Subcutaneous adipose tissue (tissue), 4 donors: Measurements from ENCODE around the gene NAT14. TPM values are rescaled to one million over a fixed set of nuclear protein-coding genes. Genes with fewer than 3 reads are reported as not detected.

Source experiments
- total RNA-seq, 4 donors: library from RNA; depleted of rRNA; stranded (reverse); fragments of >200 nt; gene quantifications; one replicate each; pipeline ENCODE4 v1.1.0, GENCODE V29; 2016
- TF ChIP-seq, protein P1 (sequence below): fragments of 450-650 bp; IDR thresholded peaks from one replicate; pipeline ENCODE4 v1.5.1; 2016; ENCODE audit warnings: low read depth, mild to moderate bottlenecking, control low read depth, antibody characterized with exemption, moderate library complexity

Gene NAT14
- total RNA-seq, 4 donors from 2014 or later, result 1.0 to 2.3 (median 1.6) TPM

DNA sequence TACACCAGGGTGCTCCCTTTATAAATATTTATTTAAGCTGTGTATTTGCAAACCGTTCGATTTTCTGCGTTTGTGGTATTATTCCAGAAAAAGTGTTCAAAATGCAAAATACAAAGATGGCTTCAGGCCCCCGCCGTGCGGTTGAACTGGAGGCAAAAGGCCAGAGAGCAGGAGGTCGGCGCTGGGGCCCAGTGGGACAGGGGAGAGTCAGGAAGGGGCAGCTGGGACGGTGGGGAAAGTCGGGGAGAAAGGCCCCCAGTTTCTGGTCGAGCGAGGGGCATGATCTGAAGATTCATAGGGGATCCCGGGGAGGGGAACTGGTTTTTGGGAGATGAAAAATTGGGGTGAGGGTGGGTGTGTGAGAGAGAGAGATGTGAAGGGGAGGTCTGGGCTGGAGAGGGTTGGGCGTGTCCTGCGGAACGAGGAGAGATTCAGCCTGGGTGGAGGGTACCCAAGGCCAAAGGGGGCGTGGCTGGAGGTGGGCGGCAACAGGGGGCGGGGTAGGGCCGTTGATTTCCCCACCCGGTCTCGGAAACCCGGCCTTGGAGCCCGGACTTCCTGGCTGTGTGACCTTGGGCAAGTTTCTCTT, 24.2 kb upstream of the NAT14 start:
- TF ChIP-seq, protein P1, sequence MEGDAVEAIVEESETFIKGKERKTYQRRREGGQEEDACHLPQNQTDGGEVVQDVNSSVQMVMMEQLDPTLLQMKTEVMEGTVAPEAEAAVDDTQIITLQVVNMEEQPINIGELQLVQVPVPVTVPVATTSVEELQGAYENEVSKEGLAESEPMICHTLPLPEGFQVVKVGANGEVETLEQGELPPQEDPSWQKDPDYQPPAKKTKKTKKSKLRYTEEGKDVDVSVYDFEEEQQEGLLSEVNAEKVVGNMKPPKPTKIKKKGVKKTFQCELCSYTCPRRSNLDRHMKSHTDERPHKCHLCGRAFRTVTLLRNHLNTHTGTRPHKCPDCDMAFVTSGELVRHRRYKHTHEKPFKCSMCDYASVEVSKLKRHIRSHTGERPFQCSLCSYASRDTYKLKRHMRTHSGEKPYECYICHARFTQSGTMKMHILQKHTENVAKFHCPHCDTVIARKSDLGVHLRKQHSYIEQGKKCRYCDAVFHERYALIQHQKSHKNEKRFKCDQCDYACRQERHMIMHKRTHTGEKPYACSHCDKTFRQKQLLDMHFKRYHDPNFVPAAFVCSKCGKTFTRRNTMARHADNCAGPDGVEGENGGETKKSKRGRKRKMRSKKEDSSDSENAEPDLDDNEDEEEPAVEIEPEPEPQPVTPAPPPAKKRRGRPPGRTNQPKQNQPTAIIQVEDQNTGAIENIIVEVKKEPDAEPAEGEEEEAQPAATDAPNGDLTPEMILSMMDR, result no peak

DNA sequence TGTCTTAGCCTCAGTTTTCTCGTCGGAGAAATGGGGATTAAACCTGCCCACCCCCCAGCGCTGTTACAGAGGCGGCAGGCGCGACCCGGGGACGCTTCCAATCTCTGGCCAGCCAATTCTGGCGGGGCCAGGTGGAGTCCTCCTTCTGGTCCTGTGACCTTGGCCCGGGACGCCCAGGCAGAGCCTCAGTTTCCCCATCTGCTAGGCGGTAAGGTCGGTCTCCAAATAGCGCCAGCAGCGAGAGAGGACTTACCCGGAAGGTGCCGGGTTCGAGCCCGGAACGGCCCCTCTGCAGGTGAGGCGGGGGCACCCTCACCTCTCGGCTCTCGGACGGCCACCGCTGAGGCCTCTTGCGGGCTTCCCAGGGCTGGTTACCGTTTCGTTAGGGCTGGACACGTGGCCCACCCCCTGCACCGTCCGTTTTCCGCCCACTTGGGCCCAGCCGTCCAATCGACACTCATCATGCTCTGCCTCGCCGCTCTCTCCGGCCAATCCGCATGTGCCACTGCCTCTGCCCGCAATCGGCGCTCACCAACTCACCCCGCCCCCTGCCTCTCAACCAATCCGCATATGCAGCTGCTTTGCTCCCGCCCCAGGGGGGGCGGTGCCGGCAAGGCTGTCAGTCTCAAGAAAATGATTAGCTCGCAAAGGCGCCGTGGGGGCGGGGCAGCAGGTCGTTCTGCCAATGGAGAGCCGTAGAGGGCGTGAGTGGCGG, 23.6 kb upstream of the NAT14 start, which contains the start of gene ISOC2:
Gene ISOC2, minus strand, starts transcription at position 384 of the 715 bp plus-strand sequence. CDS start 5,156 bp downstream, outside the sequence.
- TF ChIP-seq, protein P1, result no peak

DNA sequence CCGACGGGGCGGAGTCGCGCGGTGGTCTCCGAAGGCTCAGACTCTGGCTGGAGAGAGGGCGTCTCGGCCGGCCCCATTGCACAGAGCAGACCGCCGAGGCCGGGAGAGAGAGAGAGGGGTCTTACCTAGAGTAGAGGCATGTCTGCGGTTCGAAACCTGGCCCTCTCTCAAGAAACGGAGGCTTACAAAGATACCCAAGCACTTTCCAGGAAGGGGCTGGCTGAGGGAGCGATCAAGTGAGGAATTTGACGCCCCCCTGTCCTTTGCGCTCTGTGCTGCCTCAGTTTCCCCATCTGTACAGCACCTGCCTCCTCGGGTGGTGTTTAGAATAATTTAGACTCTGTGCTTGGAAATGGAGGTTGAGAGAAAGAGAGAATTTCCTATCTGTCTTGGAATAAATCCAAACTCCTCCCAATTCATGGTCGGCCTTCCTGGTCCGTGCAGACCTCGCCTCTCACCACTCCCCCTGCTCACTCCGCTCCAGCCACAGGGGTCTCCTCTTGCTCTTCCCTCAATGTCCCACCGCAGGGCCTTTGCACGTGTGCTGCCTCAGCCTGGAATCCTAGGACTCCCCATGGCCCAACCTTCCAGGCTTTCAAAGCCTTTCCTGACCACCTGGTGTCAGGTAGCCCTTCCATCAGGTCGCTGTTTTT, 22.9 kb upstream of the NAT14 start:
- TF ChIP-seq, protein P1, result no peak

DNA sequence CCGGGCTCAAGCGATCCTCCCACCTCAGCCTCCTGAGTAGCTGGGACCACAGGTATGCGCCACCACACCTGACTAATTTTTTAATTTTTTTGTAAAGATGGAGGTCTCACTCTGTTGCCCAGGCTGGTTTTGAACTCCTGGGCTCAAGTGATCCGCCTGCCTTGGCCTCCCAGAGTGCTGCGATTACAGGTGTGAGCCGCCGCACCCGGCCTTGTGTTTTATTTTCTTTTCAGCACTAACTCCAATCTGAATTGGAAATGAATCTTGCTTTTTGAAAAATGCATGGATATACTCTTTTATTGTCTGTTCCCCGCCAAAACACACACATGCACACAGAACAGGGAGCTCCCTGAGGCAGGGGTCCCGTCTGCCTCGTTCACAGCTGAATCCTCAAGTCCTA, 22.3 kb upstream of the NAT14 start:
- TF ChIP-seq, protein P1, result no peak

DNA sequence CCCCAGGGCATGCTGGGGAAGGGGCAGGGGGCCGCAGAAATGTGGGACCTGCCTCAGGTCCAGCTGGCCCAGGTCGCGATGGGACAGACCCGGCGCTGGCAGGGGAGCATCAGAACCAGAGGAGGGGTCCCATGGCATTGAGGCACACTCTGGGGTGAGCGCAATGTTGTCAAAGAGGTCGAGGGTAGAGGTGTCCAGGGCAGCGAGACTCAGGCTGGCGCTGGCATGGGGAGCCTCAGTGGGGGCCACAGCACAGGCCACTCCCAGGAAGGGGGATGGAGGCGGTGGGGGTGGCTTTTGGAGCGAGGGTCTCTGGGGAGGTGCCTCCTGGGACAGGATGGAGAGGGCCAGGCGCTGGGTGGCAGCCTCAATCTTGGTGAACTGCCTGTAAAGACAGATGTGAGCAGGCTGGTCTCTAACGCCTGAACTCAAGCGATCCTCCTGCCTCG, 21.4 kb upstream of the NAT14 start:
- TF ChIP-seq, protein P1, result no peak

DNA sequence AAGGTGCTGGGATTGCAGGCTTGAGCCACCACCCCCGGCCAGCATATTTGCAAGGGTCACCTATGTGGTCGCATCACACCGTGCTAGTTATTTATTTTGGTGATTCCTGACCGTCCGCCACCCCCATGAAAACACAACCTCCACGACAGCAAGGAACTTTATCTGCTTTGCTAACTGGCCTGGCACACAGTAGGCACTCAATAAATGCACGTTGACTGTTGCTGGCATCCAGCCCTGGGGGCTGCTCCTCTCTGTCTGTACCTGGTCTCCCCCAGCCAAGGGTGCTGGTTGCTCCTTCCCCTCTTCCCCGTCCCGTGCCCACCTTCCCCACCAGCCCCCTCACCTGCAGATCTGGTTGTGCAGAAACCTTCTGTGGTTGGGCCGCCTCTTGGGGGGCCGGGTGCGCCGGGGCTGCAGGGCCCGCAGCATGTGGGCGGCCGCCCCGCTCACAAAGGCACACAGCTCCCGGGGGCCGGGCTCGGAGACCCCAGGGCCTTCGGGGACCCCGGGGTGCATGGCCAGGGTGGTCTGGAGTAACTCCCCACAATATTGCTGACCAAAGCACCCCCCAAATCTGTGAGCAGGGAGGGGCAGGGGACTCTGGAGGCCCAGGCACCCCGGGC, 20.8 kb upstream of the NAT14 start:
- TF ChIP-seq, protein P1, result no peak

DNA sequence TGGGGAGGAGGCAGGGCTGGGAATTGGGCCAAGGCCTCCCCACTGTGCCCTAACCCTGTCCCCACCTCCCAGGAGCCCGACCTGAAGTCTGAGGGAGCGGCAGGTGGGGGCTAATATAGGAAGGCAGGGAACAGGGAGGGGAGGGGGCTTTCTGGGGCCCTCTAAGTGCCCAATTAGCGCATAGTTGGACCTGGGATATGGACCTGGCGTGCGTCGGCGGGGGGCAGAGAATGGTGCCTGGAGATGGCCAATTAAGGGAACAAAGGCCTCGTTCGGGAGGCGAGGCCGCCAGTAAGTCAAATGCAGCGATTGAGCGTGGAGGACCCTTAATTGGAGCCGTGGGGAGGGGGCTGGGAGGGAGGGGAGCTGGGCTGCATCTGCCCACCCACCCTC, 20.3 kb upstream of the NAT14 start, which contains the start of gene C19orf85:
Gene C19orf85, minus strand, starts transcription at position 90 of the 393 bp plus-strand sequence. CDS start 197 bp downstream, outside the sequence.
- TF ChIP-seq, protein P1, result no peak
